Liver (tissue), 3 donors: Measurements from ENCODE around the gene SIGLEC7.
A peak's percentile ranks its signal among the peaks of the same experiment; 100 is the strongest.

Experiments
- ATF3 ChIP-seq: IDR thresholded peaks from 2 replicates; pipeline ENCODE4 v1.6.1; 2016; ENCODE audit warnings: antibody characterized with exemption
- CTCF ChIP-seq: fragments of 150-350 bp; IDR thresholded peaks from 2 replicates; pipeline ENCODE4 v1.5.1; 2017; ENCODE audit warnings: improper control_type of control experiment, low read depth, low read length; ENCODE audit not compliant: missing input control
- YY1 ChIP-seq: IDR thresholded peaks from 2 replicates; pipeline ENCODE4 v1.6.1; 2016; ENCODE audit warnings: antibody characterized with exemption, mild to moderate bottlenecking
- ZBTB33 ChIP-seq: IDR thresholded peaks from 2 replicates; pipeline ENCODE4 v1.6.1; 2016; ENCODE audit warnings: antibody characterized with exemption
- donor health status: healthy.
- donor health status: healthy.

GRCh38 chr19:51131780-51132680 lies 10.1 kb upstream of the SIGLEC7 start:
- TF ChIP-seq ATF3 (no peak), YY1 (peak; percentile 46), CTCF (no peak), ZBTB33 (no peak)
